GM20431 (cell line): ENCODE results near the gene IFNAR1.
"Not testable (repeated sequence)": the region's sequence is repeated elsewhere in the genome, so short reads cannot be mapped to it uniquely, and the experiment has no call there.

Experiments
- in situ Hi-C: fragments of 300-500 bp; cut with MseI, MboI; formaldehyde crosslinking; loops from one replicate; pipeline ENCODE4 v1.15.0; 2020; ENCODE audit warnings: low sequenced_read_pairs; ENCODE audit not compliant: unreplicated experiment

IFNAR1 gene

DNA sequence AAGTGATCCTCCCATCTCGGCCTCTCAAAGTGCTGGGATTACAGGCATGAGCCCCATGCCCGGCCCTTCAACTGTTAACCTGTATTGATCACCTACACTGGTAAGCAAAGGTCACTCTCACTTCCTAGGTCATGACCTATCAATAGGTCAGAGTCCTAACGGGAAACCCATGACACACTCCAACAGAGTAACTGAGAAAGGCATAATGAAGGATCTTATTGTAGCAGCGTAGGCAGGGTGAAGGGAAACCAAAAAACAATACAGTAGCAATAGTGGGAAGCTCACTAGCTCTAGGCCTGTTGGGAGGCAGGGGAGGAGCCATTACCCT lies 19.5 kb upstream of the IFNAR1 start:
- in situ Hi-C loops, result no loop called here

DNA sequence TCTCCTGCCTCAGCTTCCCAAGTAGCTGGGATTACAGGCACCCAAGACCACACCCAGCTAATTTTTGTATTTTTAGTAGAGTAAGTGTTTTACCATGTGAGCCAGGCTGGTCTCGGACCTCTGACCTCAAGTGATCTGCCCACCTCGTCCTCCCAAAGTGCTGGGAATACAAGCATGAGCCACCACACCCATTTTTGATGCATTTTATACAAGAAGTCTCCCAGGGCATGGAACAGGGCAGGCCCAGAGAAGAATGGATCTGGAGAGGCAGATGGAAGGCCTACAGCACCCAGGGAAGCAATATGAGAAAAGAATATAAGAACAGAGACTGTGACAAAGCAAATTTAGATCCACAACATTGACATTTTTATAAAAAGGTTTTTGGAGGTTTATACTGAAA lies 18.8 kb upstream of the IFNAR1 start:
- in situ Hi-C loops, result no loop called here

DNA sequence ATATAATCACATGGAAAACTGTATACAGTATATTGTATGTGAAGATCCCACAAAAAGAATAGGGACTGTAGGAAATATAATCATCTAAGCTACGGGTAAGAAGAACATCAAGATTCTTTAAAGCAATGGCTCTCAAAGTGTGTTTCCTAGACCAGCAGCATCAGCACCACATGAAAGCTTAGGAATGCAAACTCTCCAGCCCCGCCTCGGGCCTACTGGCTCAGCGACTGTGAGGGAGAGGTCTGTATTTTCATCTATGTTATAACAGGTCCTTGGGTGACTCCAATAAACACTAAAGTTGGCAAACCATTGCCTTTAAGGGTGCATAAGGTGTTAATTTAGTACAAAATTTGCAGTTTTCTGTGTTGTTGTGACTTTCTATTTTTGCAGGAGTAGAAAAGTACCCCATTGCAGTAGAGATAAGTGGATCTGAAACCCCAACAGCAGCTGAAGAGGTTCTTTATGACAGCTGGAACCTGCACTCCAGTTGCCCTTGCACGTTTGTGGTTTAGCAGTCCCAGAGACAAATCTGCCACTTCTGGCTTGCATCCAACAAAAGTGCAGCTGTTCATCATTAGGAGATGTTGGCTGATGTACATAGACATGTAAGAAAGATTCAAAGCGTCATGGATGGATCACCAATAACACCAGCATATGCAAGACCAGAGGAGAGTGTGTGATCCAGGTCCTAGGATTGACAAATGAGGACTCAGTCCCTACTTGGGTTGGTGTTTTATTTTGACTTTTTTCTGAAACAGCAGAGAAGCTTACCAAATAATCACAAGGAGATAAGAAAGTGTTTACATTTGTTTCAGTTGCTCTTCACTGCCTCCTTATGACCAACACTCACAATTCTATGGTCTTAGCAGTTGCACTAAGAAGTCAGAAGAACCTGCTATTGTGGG lies 15.9 kb upstream of the IFNAR1 start:
- in situ Hi-C loops, result no loop called here

DNA sequence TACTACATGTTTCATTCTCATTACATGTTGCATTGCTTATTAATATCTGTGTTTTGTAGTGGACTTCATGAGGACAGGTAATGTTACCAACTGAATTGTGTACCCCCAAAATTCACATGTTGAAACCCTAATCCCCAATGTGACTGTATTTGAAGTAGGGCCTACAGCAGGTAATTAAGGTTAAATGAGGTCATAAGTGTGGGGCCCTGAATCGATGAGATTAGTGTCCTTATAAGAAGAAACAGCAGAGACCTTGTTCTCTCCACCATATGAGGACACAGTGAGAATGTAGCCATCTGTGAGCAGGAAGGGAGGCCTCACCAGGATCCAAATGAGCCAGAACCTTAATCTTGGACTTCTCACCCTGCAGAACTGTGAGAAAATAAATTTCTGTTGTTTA lies 15.0 kb upstream of the IFNAR1 start:
- in situ Hi-C loops, result no loop called here

- in situ Hi-C loops, result no loop called here
Observed at GRCh38 chr21:33312121-33312520, 12.6 kb upstream of the IFNAR1 start.

DNA sequence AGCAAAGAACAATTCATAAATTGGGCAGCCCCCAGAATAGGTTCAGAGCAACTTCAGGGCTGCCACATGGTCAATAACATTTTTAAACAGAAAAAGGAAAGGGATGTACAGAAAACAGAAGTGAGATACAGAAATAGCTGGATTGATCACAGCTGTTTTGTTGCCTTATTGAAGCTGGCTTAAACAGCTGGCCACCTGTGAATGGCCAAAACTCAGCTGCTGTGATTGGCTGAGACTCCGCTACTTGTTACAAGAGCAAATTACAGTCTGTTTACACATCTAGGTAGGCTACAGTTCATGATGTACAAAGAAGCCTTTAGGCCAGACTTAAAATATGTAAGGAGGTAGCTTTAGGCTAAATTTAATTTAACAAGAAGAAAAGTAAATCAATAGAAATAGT lies 11.6 kb upstream of the IFNAR1 start:
- in situ Hi-C loops, result no loop called here

DNA sequence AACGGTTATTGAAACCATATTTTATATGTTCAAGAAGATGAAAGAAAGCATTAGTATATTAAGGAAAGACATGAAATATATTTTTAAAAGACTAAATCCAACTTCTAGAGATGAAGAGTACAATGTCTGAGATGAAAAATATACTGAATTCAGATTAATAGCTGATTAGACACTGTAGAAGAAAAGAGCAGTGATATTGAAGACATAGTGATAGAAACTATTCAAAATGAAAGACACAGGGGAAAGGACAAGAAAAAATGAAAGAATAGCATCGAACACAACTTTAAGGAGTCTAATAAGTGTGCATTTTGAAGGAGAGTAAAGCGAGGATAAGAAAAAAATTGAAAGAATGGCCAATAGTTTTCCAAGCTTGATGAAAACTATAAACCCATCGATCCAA lies 11.2 kb upstream of the IFNAR1 start:
- in situ Hi-C loops, result no loop called here

DNA sequence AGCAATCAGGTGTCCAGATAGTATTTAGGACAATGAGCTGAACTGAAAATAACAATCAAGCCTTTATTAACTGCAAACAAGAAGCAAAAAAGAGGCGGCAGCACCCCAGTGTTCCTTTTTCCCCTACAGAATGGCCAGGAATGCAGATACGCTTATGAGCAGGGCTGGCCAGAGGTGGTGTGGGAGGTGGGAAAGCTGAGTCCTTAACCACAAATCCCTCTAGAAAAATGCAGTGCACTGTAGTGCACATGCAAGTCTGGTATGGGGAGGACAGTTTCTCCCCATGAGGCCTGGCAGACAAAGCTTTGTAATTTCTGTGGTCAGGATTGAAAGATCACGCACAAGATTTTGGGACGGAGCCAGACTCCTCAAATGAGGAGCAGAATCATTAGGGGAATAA lies 10.7 kb upstream of the IFNAR1 start:
- in situ Hi-C loops, result no loop called here

- in situ Hi-C loops, result no loop called here
Observed at GRCh38 chr21:33315946-33316710, 8.6 kb upstream of the IFNAR1 start.

GRCh38 chr21:33317145-33317544 lies 7.6 kb upstream of the IFNAR1 start:
- in situ Hi-C loops, result no loop called here

DNA sequence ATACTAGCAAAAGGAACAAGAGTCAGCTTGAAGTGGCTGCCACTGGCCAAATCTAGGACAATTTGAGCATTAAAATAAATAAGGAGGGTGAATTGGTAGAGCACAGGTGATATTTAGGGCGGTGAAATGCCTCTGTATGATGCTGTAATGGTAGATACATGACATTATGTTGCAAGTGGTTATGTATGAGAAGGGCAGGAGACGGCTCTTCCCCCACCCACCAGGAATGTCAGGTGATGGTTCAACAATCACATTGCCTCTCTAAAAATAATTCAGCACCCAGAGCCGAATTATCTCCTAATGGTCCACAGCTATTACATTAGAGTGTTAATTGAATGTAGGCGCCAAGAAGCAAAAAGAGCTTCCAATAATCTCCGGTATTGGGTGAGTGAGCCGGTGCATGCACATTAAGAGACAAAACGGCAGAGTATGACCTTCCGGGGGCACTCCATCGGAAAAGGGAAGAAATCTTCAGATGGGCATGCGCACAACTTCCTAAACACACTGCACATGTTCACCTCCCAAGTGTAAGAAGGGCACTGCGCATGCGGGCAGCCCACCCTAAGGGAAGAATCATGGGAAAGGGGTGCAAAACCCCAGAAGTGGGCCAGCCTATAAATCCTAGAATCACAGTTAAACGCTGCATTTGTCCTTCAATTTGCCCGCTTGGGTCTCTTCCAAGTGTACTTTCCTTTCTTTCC lies 6.8 kb upstream of the IFNAR1 start:
- in situ Hi-C loops, result no loop called here

DNA sequence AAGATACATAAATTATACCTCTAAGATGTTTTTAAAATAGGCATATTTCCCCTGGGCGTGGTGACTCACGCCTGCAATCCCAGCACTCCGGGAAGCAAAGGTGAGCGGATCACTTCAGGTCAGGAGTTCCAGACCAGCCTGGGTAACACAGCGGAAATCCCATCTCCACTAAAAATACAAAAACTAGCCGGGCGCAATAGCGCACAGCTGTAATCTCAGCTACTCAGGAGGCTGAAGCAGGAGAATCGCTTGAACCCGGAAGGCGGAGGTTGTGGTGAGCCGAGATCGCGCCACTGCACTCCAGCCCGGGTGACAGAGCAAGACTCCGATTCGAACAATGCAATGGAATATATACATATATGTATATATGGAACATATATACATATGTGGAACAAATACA lies 3.8 kb upstream of the IFNAR1 start:
- in situ Hi-C loops, result not testable (repeated sequence)

GRCh38 chr21:33323610-33324009 lies 1.2 kb upstream of the IFNAR1 start:
- in situ Hi-C loops, result not testable (repeated sequence)

DNA sequence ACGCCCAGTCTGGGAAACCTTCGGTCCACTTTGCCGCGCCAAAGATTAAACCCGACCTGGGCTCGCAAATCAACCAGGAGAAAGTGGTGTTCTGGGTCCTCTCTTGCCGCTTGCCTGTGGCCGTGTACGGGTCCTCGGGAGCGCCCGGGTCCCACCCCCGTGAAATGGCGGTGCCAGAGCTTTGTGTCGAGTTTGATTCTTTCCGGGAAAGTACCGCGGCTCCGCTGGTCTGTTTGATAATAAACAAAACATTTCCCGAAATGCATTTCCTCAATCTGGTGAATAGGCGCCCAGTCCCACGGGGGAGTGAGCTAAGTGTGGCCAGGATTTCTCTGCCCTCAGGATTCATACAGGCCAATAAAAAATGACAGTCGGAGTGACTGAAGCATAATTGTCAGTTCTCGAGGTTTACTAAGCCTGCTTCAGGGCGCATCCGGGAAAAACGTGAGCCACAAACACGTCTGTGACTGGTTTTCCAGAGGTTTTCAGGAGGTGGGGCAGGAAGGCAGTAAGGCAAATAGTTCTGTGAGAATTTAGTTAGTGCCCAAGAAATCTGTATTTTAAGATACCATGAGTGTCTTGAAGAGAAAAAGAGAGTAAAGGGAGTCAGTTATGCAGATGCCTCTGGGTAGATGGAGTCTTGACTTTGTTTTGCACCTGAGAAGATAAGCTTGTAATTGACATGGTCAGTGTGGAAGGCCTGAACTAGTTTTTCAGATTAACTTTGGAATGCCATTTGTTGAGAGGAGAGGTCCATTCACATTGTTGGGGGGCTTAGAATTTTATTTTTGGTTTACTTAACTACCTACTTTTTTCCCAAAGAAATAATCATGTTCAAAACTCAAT lies 675 bp downstream of the IFNAR1 start:
- in situ Hi-C loops, result no loop called here

GRCh38 chr21:33327326-33327725 lies 2.6 kb downstream of the IFNAR1 start:
- in situ Hi-C loops, result no loop called here

GRCh38 chr21:33327792-33328433 lies 3.1 kb downstream of the IFNAR1 start:
- in situ Hi-C loops, result no loop called here

- in situ Hi-C loops, result no loop called here
Observed at GRCh38 chr21:33330726-33331125, 6.0 kb downstream of the IFNAR1 start.

DNA sequence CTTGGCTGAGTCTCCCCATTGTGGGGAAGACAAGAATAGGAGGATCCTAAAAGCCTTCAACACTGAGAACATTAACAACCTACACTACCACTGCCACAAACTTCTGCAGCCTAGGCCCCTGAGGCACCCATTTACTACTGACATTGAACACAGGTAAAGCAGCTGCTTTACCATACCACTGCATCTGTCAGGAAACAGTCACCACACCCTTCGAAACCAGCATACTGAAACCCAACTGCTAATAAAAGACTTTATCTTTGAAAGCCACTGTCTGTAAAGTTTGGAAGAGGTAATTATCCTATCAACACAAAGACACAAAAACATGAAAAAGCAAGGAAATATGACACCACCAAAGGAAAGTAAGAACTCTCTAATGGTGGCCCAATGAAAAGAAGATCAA lies 7.4 kb downstream of the IFNAR1 start:
- in situ Hi-C loops, result no loop called here

GRCh38 chr21:33334191-33334590 lies 9.4 kb downstream of the IFNAR1 start:
- in situ Hi-C loops, result no loop called here

GRCh38 chr21:33334824-33335223 lies 10.1 kb downstream of the IFNAR1 start:
- in situ Hi-C loops, result no loop called here
